H1 (cell line): ENCODE measurements around the gene JAKMIP3. TPM values are rescaled to one million over a fixed set of nuclear protein-coding genes. Genes with fewer than 3 reads are reported as not detected.

Experiments used
- CBX5 ChIP-seq: fragments of 300-800, 300-1000 bp; sonication (generic); IDR thresholded peaks from 2 replicates; pipeline ENCODE4 v1.7.1; 2016; ENCODE audit warnings: antibody characterized with exemption, low read length, low read depth
- GABPA ChIP-seq: IDR thresholded peaks from 2 replicates; pipeline ENCODE4 v1.6.1; 2011; ENCODE audit warnings: mild to moderate bottlenecking, low read length, moderate library complexity, borderline replicate concordance; ENCODE audit not compliant: insufficient read depth
- HDAC6 ChIP-seq: IDR thresholded peaks from one replicate; pipeline ENCODE4 v1.7.1; 2012; ENCODE audit warnings: low read depth, mild to moderate bottlenecking, inconsistent platforms, low read length, moderate library complexity
- RNF2 ChIP-seq: fragments of 200-900, 300-1000 bp; sonication (generic); IDR thresholded peaks from 2 replicates; pipeline ENCODE4 v1.7.1; 2016; ENCODE audit warnings: borderline replicate concordance, low read depth, mild to moderate bottlenecking, antibody characterized with exemption, low read length; ENCODE audit not compliant: poor library complexity, severe bottlenecking; ENCODE audit errors: missing control alignments
- polyA plus RNA-seq, 7 experiments: library from polyadenylated mRNA; depleted of rRNA in 3 of 7; stranded (reverse) in 5 of 7; unstranded in 2 of 7; fragments of >200 nt in 5 of 7; fragments of 200-250 nt in 2 of 7; gene quantifications; 1 replicate in 5 of 7; 2 replicates in 1 of 7; 4 replicates in 1 of 7; pipeline versions ENCODE4 v1.2.1 to v1.2.3, GENCODE V29; 2011 to 2013; ENCODE audit warnings: missing spikeins in 2 of 7, mixed read lengths in 2 of 7
- total RNA-seq: library from RNA; stranded (reverse); fragmentation: NEBNext Ultra II Directional; extraction: Animal tissue kit (Norgen Biotek cat#: 25700); gene quantifications from 2 replicates; pipeline ENCODE4 v1.2.1, GENCODE V29; 2021
- TF ChIP-seq, protein P1 (sequence below): IDR thresholded peaks from 2 replicates; pipeline ENCODE4 v1.6.1; 2012; ENCODE audit warnings: low read length, inconsistent platforms
- TF ChIP-seq, protein P2 (sequence below): IDR thresholded peaks from 2 replicates; pipeline ENCODE4 v1.6.1; 2011; ENCODE audit warnings: low read depth, mild to moderate bottlenecking, low read length; ENCODE audit not compliant: insufficient read depth

Gene JAKMIP3
- total and polyA plus RNA-seq, 2 of the 8 experiments (the other 6 are each of a cell fraction or from before 2014, with no cell fraction given) = 0.83 to 0.91 TPM

DNA sequence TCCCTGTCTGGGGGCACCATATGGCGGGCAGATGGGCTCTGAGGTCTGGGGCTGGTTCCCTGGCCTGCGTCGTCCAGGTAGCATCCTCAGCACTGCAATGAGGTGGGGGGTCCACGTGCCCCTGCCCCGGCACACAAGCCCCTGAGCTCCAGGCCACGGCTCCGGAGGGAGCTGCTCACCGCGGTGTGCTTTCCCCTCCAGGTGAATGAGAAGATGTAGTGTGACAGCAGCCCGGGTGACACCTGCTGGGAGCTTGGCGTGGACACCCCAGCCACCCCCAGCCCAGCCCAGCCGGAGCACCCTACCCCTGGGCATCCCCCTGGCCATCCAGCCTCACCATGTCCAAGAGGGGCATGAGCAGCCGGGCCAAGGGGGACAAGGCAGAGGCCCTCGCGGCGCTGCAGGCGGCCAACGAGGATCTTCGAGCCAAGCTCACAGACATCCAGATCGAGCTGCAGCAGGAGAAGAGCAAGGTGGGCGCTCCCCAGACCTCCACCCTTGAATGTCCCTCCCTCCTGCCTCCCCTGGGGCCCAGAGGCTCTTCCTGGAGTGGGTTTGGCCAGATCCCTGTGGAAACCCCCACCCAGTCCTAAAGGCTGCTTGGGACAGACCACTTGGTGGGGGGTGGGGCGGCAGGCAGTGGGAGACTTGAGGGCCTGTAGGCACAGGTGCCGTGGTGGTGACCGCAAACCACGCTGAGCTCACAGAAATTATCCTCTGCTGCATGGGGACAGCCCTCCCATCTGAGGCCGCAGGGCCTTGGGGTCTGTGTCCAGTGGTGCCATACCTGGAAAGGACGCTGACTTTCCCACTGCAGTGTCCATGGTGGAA lies 38.9 kb downstream of the JAKMIP3 start (continued):
- TF ChIP-seq, protein P1, sequence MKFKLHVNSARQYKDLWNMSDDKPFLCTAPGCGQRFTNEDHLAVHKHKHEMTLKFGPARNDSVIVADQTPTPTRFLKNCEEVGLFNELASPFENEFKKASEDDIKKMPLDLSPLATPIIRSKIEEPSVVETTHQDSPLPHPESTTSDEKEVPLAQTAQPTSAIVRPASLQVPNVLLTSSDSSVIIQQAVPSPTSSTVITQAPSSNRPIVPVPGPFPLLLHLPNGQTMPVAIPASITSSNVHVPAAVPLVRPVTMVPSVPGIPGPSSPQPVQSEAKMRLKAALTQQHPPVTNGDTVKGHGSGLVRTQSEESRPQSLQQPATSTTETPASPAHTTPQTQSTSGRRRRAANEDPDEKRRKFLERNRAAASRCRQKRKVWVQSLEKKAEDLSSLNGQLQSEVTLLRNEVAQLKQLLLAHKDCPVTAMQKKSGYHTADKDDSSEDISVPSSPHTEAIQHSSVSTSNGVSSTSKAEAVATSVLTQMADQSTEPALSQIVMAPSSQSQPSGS = no peak
- TF ChIP-seq GABPA = no peak
- no peak for TF ChIP-seq HDAC6
- TF ChIP-seq CBX5 = no peak
- no peak for TF ChIP-seq RNF2
- TF ChIP-seq, protein P2, sequence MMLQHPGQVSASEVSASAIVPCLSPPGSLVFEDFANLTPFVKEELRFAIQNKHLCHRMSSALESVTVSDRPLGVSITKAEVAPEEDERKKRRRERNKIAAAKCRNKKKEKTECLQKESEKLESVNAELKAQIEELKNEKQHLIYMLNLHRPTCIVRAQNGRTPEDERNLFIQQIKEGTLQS = no peak
